DOHH2 (cell line): ENCODE measurements around the gene NCF2.

Experiments
- H3F3A ChIP-seq: fragments of 200-600 bp; sonication (generic), shearing (Covaris generic); 2 replicates; pipeline ENCODE4 v1.6.0; 2016; ENCODE audit warnings: antibody characterized with exemption, mild to moderate bottlenecking; ENCODE audit not compliant: control insufficient read depth, insufficient read depth
- H3K27ac ChIP-seq: fragments of 200-600 bp; sonication (generic); 2 replicates; pipeline ENCODE4 v1.5.1; 2014; ENCODE audit warnings: low read depth, mild to moderate bottlenecking, low read length, moderate library complexity
- H3K27me3 ChIP-seq: fragments of 200-600 bp; sonication (generic); 2 replicates; pipeline ENCODE4 v1.6.1; 2014; ENCODE audit warnings: mild to moderate bottlenecking, low read length, mixed read lengths; ENCODE audit not compliant: control insufficient read depth
- H3K36me3 ChIP-seq: fragments of 200-600 bp; sonication (generic); 2 replicates; pipeline ENCODE4 v1.6.1; 2014; ENCODE audit warnings: mild to moderate bottlenecking, low read length, moderate library complexity, mixed read lengths; ENCODE audit not compliant: control insufficient read depth
- H3K4me1 ChIP-seq: fragments of 200-600 bp; sonication (generic); 2 replicates; pipeline ENCODE4 v1.6.1; 2014; ENCODE audit warnings: mild to moderate bottlenecking, low read length, mixed read lengths; ENCODE audit not compliant: control insufficient read depth
- H3K4me2 ChIP-seq: fragments of 200-600 bp; sonication (generic); 2 replicates; pipeline ENCODE4 v1.6.0; 2014; ENCODE audit warnings: mild to moderate bottlenecking, low read length, moderate library complexity
- H3K4me3 ChIP-seq: fragments of 200-600 bp; sonication (generic); 2 replicates; pipeline ENCODE4 v1.5.1; 2014; ENCODE audit warnings: mild to moderate bottlenecking, low read length, mixed read lengths
- H3K79me2 ChIP-seq: fragments of 200-600 bp; sonication (generic); 2 replicates; pipeline ENCODE4 v1.6.1; 2014; ENCODE audit warnings: mild to moderate bottlenecking, low read length, mixed read lengths; ENCODE audit not compliant: control insufficient read depth
- H3K9me2 ChIP-seq: fragments of 200-600 bp; sonication (generic); replicated peaks from 2 replicates; pipeline ENCODE4 v1.6.1; 2014; ENCODE audit warnings: mild to moderate bottlenecking, low read length, mixed read lengths; ENCODE audit not compliant: control insufficient read depth
- H3K9me3 ChIP-seq: fragments of 200-600 bp; sonication (generic); 2 replicates; pipeline ENCODE4 v1.6.1; 2014; ENCODE audit warnings: antibody characterized with exemption, low read length, mixed read lengths; ENCODE audit not compliant: control insufficient read depth, insufficient read depth
- H4K20me1 ChIP-seq: fragments of 200-600 bp; sonication (generic); 2 replicates; pipeline ENCODE4 v1.6.0; 2014; ENCODE audit warnings: low read depth, mild to moderate bottlenecking, antibody characterized with exemption, low read length, moderate library complexity; ENCODE audit not compliant: control insufficient read depth, insufficient read depth
- CTCF ChIP-seq: fragments of 200-600 bp; sonication (generic); IDR thresholded peaks from one replicate; pipeline ENCODE4 v1.5.1; 2014; ENCODE audit warnings: antibody characterized with exemption, mild to moderate bottlenecking, low read depth, low read length; ENCODE audit not compliant: poor library complexity, severe bottlenecking
- EZH2phosphoT487 ChIP-seq: fragments of 200-600 bp; sonication (generic); IDR thresholded peaks from 2 replicates; pipeline ENCODE4 v1.6.1; 2017; ENCODE audit warnings: borderline replicate concordance, mild to moderate bottlenecking, antibody characterized with exemption, low read length, moderate library complexity, mixed read lengths

The NCF2 gene

DNA sequence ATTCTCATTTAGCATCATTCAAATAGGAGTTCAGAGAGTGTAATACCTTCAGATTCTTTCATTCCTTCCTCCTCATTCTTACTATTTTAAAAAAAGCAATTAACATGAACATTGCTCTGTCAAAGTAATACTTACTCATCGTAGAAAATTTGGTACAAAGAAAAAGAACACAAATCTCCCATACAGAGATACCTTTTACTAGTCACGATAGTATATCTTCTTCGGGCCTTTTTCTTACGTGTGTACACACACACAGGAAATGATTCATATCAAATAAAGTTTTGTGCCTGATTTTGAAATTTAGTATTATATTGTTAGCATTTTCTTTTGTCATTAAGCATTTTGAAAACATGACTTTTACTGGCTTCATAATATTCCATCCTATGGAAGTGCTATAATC is 52.9 kb downstream of the NCF2 start:
- H3K27ac ChIP-seq: no peak overlapping the region

DNA sequence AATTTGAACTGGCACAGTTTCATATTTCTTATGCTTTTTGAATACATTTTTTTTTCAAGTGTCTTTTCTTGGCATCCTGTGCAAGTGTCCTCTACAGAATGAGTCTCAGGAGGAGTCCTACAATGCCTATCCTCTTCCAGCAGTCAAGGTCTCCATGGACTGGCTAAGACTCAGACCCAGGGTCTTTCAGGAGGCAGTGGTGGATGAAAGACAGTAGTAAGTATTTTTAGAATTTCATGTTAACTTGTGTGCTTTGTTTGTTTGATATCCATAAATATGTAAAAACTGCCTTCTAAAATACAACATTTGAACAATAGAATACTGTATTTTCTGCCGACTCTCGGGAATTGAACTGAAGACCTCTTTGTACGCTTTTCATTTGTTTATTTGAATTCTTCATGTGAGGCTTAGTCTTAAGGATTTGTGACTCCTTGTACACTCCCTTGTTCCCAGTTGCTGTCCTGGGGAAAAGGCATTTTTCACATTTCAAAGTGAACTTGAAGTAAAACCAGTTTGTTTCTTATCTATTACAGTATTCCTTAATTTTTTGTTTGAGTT is 56.6 kb downstream of the NCF2 start:
- Histone ChIP-seq H3F3A (no peaks in the 10 kb centered on the region; the same call in 1 of the 2 replicates), H3K9me3 (no peaks in the 10 kb centered on the region), H3K27ac (no peak overlapping the region), H3K9me2 (no peaks in the 10 kb centered on the region), H3K4me3 (no peak overlapping the region), H3K27me3 (no peaks in the 10 kb centered on the region), H3K36me3 (peaks cover 92% of the 10 kb centered on the region), H3K4me2 (no peak overlapping the region), H4K20me1 (no peaks in the 10 kb centered on the region), H3K4me1 (no peaks in the 10 kb centered on the region), H3K79me2 (no peaks in the 10 kb centered on the region)
- TF ChIP-seq CTCF: no peak
- TF ChIP-seq EZH2phosphoT487: no peak

More for the DNA sequence above, 52.9 kb downstream of the NCF2 start:
- Histone ChIP-seq H3K9me2 (no peaks in the 10 kb centered on the region), H3K36me3 (peaks cover 88% of the 10 kb centered on the region), H3K4me3 (no peak overlapping the region), H4K20me1 (no peaks in the 10 kb centered on the region), H3K9me3 (no peaks in the 10 kb centered on the region), H3K27me3 (no peaks in the 10 kb centered on the region), H3K4me1 (no peaks in the 10 kb centered on the region), H3K4me2 (no peak overlapping the region), H3K79me2 (no peaks in the 10 kb centered on the region), H3F3A (peaks cover 8% of the 10 kb centered on the region; the same call in 1 of the 2 replicates)
- TF ChIP-seq CTCF (no peak), EZH2phosphoT487 (no peak)

- Histone ChIP-seq H3K9me3 (no peaks in the 10 kb centered on the region), H3K4me2 (no peak overlapping the region), H3K27ac (no peak overlapping the region), H3K27me3 (no peaks in the 10 kb centered on the region), H3K9me2 (no peaks in the 10 kb centered on the region), H3K79me2 (no peaks in the 10 kb centered on the region), H3F3A (no peaks in the 10 kb centered on the region), H3K36me3 (peaks cover 78% of the 10 kb centered on the region), H4K20me1 (no peaks in the 10 kb centered on the region), H3K4me1 (no peaks in the 10 kb centered on the region), H3K4me3 (no peak overlapping the region)
- TF ChIP-seq EZH2phosphoT487 (no peak), CTCF (no peak)
Measured at GRCh38 chr1:183528577-183528976, 61.7 kb downstream of the NCF2 start.

DNA sequence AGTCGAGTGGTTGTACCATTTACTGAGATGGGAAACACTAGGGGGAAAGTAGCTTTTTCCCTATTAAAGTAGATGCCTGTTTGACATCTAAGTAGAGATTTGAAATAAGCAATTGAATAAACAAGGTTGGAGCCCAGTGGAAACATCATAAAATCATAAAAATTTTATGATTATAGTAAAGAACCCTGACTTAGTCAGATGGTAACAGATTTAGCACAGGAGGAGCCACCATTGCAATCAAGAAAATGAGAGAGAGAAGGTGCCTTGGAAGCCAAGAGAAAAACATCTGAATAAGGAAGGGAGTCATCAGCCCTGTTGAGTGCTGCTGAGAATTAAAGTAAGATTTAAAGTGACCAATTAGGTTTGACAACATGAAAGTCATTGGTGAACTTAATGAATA is 68.2 kb downstream of the NCF2 start:
- no peaks in the 10 kb centered on the region for H3K9me2 ChIP-seq
- no peak for TF ChIP-seq CTCF
- no peak for TF ChIP-seq EZH2phosphoT487
- no peaks in the 10 kb centered on the region for H3K79me2 ChIP-seq
- H3F3A ChIP-seq: no peaks in the 10 kb centered on the region
- no peaks in the 10 kb centered on the region for H3K4me1 ChIP-seq
- no peak overlapping the region for H3K27ac ChIP-seq
- H3K27me3 ChIP-seq: no peaks in the 10 kb centered on the region
- no peaks in the 10 kb centered on the region for H3K9me3 ChIP-seq
- H4K20me1 ChIP-seq: no peaks in the 10 kb centered on the region
- no peak overlapping the region for H3K4me2 ChIP-seq
- peaks cover 78% of the 10 kb centered on the region for H3K36me3 ChIP-seq
- H3K4me3 ChIP-seq: no peak overlapping the region
